HG03432 (cell line): ENCODE measurements around the gene KRTAP5-5.
"Not testable (repeated sequence)": the region's sequence is repeated elsewhere in the genome, so short reads cannot be mapped to it uniquely, and the experiment has no call there.

Experiments used
- ATAC-seq: cut with Tn5 transposase; IDR thresholded peaks from one replicate; pipeline ENCODE4 v1.9.1; 2021; ENCODE audit warnings: mild to moderate bottlenecking, moderate library complexity; ENCODE audit not compliant: unreplicated experiment

Gene KRTAP5-5

DNA sequence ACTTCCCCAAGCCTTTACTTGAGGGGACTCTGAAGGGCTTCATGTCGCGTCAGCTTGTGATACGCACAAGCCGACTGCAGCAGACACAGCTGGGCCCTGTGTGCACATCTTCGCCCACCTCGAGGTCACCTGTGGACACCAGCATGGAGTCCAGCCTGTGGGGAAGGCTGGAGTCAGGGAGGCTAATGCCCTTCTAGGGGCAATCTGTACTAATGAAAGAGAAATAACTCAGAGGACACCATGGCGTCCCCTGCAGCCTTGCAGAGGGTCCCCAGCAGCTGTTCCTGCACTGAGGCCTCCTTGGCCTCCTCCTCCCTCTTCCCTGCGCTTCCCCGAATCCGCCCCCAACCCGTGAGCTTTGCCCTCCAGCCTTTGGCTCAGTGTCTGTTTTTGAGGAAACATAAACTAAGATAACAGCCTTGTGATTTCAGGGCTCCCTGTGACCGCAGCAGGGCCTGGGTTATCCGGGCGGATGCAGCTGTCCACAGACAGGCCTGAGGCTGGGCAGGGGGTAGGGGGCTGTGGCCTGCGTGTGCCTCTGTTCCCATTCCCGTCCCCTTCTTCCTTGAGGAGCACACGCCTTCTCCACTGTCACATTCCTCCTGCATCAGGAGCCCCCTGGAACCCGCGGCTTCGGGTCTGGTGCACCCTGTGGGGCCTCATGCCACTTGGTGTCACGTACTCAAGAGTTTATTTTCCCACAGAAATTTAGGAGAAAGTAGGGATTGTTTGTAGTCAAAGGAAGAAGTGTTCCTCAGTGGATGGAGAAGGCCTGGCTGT, 25.0 kb downstream of the KRTAP5-5 start:
- no peak for ATAC-seq

GRCh38 chr11:1655168-1656060, 25.8 kb downstream of the KRTAP5-5 start:
- no peak for ATAC-seq

- ATAC-seq = no peak
These were observed 26.5 kb downstream of the KRTAP5-5 start for GRCh38 chr11:1656061-1656441.

DNA sequence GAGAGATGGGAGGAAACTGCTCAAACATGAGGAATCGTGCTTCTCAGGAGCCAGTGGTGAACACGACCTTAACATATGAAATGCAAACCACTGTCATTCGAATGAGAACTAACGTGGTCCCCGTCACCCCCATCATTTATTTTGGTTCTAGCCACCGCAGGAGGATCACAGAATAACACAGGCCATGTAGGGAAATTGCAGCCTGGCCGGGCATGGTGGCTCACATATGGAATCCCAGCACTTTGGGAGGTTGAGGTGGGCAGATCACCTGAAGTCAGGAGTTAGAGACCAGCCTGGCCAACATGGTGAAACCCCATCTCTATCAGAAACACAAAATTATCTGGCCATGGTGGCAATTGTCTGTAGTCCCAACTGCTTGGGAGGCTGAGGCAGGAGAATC, 27.1 kb downstream of the KRTAP5-5 start:
- no peak for ATAC-seq

DNA sequence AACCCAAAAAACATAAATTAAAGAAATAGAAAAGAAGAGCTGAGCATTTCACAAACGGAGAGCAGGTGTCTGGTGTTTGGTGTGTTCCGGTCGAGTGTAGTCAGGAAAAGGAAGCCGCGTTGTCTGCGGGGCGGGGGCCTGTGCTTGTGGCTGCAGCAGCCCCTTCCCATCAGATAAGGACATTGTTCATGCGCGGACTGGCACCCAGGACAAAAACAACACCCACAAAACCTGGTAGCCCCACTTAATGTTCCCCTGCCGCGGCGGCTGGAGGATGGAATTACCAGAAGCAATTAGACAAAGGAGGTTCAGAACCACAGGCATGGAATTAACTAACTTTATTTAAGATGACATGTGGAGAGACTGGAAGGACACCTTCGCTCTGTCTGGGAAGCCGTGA, 29.9 kb downstream of the KRTAP5-5 start:
- no peak for ATAC-seq

- ATAC-seq = no peak
These were observed 30.7 kb downstream of the KRTAP5-5 start for GRCh38 chr11:1660111-1660867.

GRCh38 chr11:1661454-1662269, 32.1 kb downstream of the KRTAP5-5 start:
- not testable (repeated sequence) for ATAC-seq

GRCh38 chr11:1662699-1663283, 33.2 kb downstream of the KRTAP5-5 start:
- ATAC-seq = not testable (repeated sequence)

GRCh38 chr11:1665313-1665712, 35.7 kb downstream of the KRTAP5-5 start:
- no peak for ATAC-seq

GRCh38 chr11:1667121-1667850, 37.7 kb downstream of the KRTAP5-5 start:
- ATAC-seq = no peak

DNA sequence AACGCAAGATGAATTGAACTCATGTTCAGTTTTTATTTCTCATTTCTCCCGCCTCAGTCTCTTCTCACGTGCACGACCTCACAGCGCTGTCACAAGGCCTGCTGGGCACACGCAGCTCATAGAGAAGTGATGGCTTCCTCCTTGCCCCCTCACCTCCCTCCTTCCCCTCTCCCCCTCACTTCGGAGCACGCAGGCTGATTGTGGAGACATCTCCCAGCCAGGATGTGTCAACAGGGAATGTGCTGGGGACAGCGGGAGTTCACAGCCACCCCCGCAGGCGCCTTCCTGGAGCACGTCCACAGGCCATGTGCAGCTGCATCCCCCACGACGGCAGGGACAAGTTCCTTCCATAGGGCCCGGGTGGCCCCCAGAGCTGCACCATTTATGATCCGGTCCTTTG, 38.3 kb downstream of the KRTAP5-5 start:
- no peak for ATAC-seq

GRCh38 chr11:1668911-1669473, 39.4 kb downstream of the KRTAP5-5 start:
- ATAC-seq = no peak

DNA sequence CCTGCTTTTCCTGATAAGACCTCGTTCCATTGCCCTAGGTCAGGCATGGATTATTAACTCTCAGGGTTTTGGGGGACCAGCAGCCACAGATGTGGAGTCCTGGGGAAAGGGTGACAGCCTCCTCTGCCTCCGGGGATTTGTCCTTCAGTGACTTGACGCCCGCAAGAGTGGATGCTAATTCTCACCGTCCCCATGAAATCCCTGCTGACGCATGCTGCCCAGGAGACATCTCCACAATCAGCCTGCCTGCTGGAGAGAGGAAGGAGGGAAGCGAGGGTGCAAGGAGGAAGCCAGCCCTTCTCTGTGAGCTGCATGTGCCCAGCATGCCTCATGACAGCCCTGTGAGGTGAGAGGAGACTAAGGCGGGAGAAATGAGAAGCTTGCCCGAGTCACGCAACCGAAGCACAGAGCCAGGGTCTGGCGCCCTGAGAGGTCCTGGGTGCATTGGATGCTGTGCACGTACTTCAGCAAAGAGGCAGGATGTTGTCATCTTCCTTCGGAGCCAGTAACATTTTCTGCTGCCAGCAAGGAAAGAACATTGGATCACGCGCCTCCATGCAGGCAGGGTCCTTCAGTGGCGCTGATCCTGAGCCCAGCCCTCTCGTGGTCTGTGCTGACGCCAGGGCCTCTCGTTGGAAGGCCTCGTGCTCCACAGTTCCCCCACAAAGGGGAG, 40.1 kb downstream of the KRTAP5-5 start:
- ATAC-seq = no peak

- not testable (repeated sequence) for ATAC-seq
These were observed 40.9 kb downstream of the KRTAP5-5 start for GRCh38 chr11:1670457-1670856.

DNA sequence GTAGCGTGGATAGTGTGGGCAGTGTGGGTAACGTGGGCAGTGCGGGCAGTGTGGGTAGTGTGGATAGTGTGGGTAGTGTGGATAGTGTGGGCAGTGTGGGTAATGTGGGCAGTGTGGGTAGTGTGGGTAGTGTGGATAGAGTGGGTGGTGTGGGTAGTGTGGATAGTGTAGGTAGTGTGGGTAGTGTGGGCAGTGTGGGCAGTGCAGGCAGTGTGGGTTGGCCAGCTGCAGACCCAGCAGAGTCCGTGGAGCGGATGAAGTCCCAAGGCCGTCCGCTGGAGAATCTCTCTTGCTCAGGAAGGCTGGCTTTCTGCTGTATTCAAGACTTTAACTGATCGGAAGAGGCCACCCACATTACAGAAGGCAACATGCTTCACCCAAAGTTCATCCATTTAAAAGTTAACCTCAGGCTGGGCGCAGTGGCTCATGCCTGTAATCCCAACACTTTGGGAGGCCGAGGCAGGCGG, 41.4 kb downstream of the KRTAP5-5 start:
- ATAC-seq = no peak

DNA sequence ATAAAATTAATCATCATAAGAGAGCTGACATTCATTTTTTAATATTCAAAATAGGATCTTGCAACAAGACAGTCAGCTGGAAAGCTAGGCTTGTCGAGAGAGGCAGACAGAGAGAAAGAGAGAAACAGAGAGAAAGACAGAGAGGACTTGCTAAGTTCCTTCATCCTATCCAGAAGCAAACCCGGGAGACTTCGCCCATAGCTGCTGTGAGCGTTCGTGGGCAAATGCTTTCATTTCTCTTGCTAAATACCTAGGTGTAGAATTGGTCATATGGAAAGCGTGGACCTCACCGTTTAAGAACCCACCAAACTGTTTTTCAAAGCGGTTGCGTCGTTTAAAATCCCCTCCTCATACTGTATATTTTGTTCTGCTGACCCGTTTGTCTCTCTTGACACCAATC, 42.1 kb downstream of the KRTAP5-5 start:
- no peak for ATAC-seq

- no peak for ATAC-seq
These were observed 43.2 kb downstream of the KRTAP5-5 start for GRCh38 chr11:1672613-1673350.
